HCT116 (cell line): Measurements from ENCODE around the gene AUTS2. TPM values are rescaled to one million over a fixed set of nuclear protein-coding genes. Genes with fewer than 3 reads are reported as not detected.

Experiments used
- ATAC-seq: fragments of 200-7000 bp; cut with Tn5 transposase; 2 replicates; pipeline ENCODE4 v1.9.1; 2020; ENCODE audit warnings: mild to moderate bottlenecking, moderate library complexity
- BruUV-seq: library from RNA; stranded (reverse); fragments of 400-500 nt; replicated peaks from 2 replicates; lab custom pipeline; 2021; lab: Mats Ljungman, UMichigan
- CTCF ChIA-PET: fragments of 300-600 bp; sonication (Branson Sonifier 250); formaldehyde crosslinking; loops from one replicate; lab custom pipeline; 2021; ENCODE audit warnings: antibody characterized with exemption; lab: Charles Lee
- POLR2A ChIA-PET: fragments of 300-600, 350-600 bp; sonication (Branson Sonifier 250); formaldehyde crosslinking; loops from one replicate; lab custom pipeline; 2021; ENCODE audit warnings: antibody characterized with exemption; lab: Charles Lee
- RAD21 ChIA-PET, 2 experiments: fragments of 300-600 bp; sonication (Branson Sonifier 250); formaldehyde crosslinking; loops; one replicate each; lab custom pipeline; 2023; ENCODE audit warnings: low total read pairs in 2 of 2; ENCODE audit not compliant: uncharacterized antibody in 2 of 2, unreplicated experiment in 2 of 2, low non-redundant PET in 1 of 2; lab: Charles Lee
- DNase-seq: peaks from one replicate; pipeline ENCODE4 v3.0.0-alpha.2; 2010; ENCODE audit warnings: low read depth, low spot score
- H2AFZ ChIP-seq: fragments of 200-600 bp; shearing (Covaris generic), sonication (generic); 2 replicates; pipeline ENCODE4 v1.6.1; 2017; ENCODE audit warnings: low read depth, mixed run types, mixed read lengths, antibody characterized with exemption, low read length; ENCODE audit not compliant: poor library complexity, severe bottlenecking
- H3K27ac ChIP-seq: 2 replicates; pipeline ENCODE4 v1.5.1; 2012; ENCODE audit warnings: low read depth, low read length
- H3K27me3 ChIP-seq: fragments of 200-600 bp; sonication (generic); 2 replicates; pipeline ENCODE4 v1.6.1; 2016; ENCODE audit warnings: mixed run types, low read length, mixed read lengths; ENCODE audit not compliant: insufficient read depth
- H3K36me3 ChIP-seq, 2 experiments: fragments of 200-500 bp in 1 of 2; fragments of 200-600 bp in 1 of 2; sonication (Bioruptor generic) in 1 of 2; sonication (generic) in 1 of 2; 2 replicates each; pipeline versions ENCODE4 v1.5.1 to v1.6.1; 2014 to 2016; ENCODE audit warnings: low read length in 2 of 2, inconsistent platforms in 1 of 2, mixed read lengths in 1 of 2, mixed run types in 1 of 2; ENCODE audit not compliant: insufficient read depth in 2 of 2, control insufficient read depth in 1 of 2
- H3K4me1 ChIP-seq, 2 experiments: fragments of 200-600 bp in 1 of 2; sonication (generic) in 1 of 2; 2 replicates each; pipeline versions ENCODE4 v1.5.1 to v1.6.1; 2012 to 2017; ENCODE audit warnings: low read length in 2 of 2, inconsistent platforms in 1 of 2, mild to moderate bottlenecking in 1 of 2, mixed read lengths in 1 of 2, mixed run types in 1 of 2, moderate library complexity in 1 of 2; ENCODE audit not compliant: insufficient read depth in 2 of 2, control insufficient read depth in 1 of 2
- H3K4me2 ChIP-seq: fragments of 200-600 bp; sonication (generic); 2 replicates; pipeline ENCODE4 v1.6.1; 2017; ENCODE audit warnings: mixed run types, low read length, mixed read lengths
- H3K4me3 ChIP-seq, 2 experiments: fragments of 200-600 bp in 1 of 2; sonication (generic) in 1 of 2; replicated peaks in 1 of 2; 2 replicates each; pipeline ENCODE4 v1.5.1; 2011 to 2016; ENCODE audit warnings: low read length in 2 of 2, control low read depth in 1 of 2, low read depth in 1 of 2, mild to moderate bottlenecking in 1 of 2, mixed read lengths in 1 of 2, mixed run types in 1 of 2
- H3K79me2 ChIP-seq: fragments of 200-600 bp; sonication (generic); 2 replicates; pipeline ENCODE4 v1.6.1; 2017; ENCODE audit warnings: mild to moderate bottlenecking, mixed run types, low read length, moderate library complexity, mixed read lengths; ENCODE audit not compliant: insufficient read depth
- H3K9ac ChIP-seq: fragments of 200-600 bp; sonication (generic); 2 replicates; pipeline ENCODE4 v1.6.1; 2016; ENCODE audit warnings: low read length, mixed read lengths
- H3K9me2 ChIP-seq: fragments of 200-600 bp; sonication (generic), shearing (Covaris generic); 2 replicates; pipeline ENCODE4 v1.6.1; 2017; ENCODE audit warnings: mixed run types, mild to moderate bottlenecking, moderate library complexity; ENCODE audit not compliant: insufficient read depth
- H3K9me3 ChIP-seq, 2 experiments: fragments of 200-500 bp in 1 of 2; fragments of 200-600 bp in 1 of 2; sonication (Bioruptor generic) in 1 of 2; sonication (generic) in 1 of 2; 2 replicates each; pipeline ENCODE4 v1.6.1; 2014 to 2017; ENCODE audit warnings: low read length in 2 of 2, mixed read lengths in 2 of 2, inconsistent platforms in 1 of 2, low read depth in 1 of 2, mild to moderate bottlenecking in 1 of 2, mixed run types in 1 of 2, moderate library complexity in 1 of 2; ENCODE audit not compliant: control insufficient read depth in 1 of 2, insufficient read depth in 1 of 2
- H4K20me1 ChIP-seq: fragments of 200-600 bp; sonication (generic), shearing (Covaris generic); 2 replicates; pipeline ENCODE4 v1.6.1; 2017; ENCODE audit warnings: mixed run types, mild to moderate bottlenecking, moderate library complexity; ENCODE audit not compliant: insufficient read depth
- CBX3 ChIP-seq: IDR thresholded peaks from 2 replicates; pipeline ENCODE4 v1.6.1; 2012; ENCODE audit warnings: low read depth
- CEBPB ChIP-seq: IDR thresholded peaks from 2 replicates; pipeline ENCODE4 v1.6.1; 2012; ENCODE audit warnings: low read depth
- FOSL1 ChIP-seq: IDR thresholded peaks from 2 replicates; pipeline ENCODE4 v1.6.1; 2012; ENCODE audit warnings: low read depth
- JUND ChIP-seq: IDR thresholded peaks from 2 replicates; pipeline ENCODE4 v1.6.1; 2012
- POLR2A ChIP-seq: IDR thresholded peaks from 2 replicates; pipeline ENCODE4 v1.7.0; 2011; ENCODE audit warnings: borderline replicate concordance; ENCODE audit not compliant: insufficient read depth, insufficient read length; ENCODE audit errors: extremely low read depth
- RAD21 ChIP-seq: IDR thresholded peaks from 2 replicates; pipeline ENCODE4 v1.6.1; 2012; ENCODE audit warnings: low read depth, mild to moderate bottlenecking
- REST ChIP-seq: IDR thresholded peaks from 2 replicates; pipeline ENCODE4 v1.6.1; 2012; ENCODE audit warnings: low read depth
- SIN3A ChIP-seq: IDR thresholded peaks from 2 replicates; pipeline ENCODE4 v1.6.1; 2012; ENCODE audit warnings: low read depth
- TCF7L2 ChIP-seq: IDR thresholded peaks from 2 replicates; pipeline ENCODE4 v1.7.0; 2011; ENCODE audit warnings: borderline replicate concordance, inconsistent platforms; ENCODE audit not compliant: insufficient read depth, insufficient read length; ENCODE audit errors: extremely low read depth
- ZNF274 ChIP-seq: fragments of 200-500 bp; sonication (Bioruptor generic); IDR thresholded peaks from 2 replicates; pipeline ENCODE4 v1.6.1; 2014; ENCODE audit warnings: mild to moderate bottlenecking, low read depth, low read length, inconsistent platforms
- intact Hi-C: fragments of 100-400 bp; cut with micrococcal nuclease; formaldehyde crosslinking; loops from 2 replicates; pipeline ENCODE4 v1.10.0; 2022
- total RNA-seq: library from RNA; stranded (reverse); gene quantifications from one replicate; pipeline ENCODE4 v1.2.1, GENCODE V29; 2021; ENCODE audit not compliant: unreplicated experiment

Gene AUTS2
- total RNA-seq, 1 experiment from 2014 or later = 0.93 TPM

DNA sequence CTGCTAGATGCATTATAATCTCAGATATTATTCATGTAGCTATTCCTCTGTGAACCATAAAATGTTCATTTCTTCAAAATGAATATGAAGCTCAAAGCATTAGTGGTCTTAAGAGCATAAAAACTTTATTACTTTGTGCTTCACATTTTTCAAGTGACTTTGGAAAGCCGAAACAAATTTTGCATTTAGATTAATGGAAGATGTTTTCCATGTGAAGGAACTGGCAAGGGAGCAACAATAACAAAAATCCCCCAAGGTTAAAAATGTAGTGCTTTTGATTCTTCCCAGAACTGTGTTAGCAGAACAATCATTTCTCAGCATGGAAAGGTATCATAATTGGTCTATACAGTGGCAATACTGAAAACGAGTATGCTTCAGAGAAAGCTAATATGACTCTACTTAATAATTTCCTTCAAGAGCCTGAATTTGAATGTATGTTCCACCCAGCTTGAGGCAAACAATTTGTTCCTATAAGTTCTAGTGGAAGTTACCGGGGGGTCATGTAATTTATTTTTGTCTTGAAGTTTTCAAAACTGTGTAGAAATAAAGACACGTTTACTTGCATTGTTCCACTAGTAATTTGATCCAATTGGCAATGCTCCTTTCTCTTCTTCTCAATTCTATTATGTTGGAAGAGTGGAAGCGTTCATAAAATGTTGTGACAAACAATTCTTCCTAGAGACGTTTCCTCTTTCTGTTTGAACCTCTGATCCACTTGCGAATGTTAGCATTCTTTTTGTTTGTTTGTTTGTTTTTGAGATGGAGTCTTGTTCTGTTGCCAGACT lies 665.4 kb downstream of the AUTS2 start:
- BruUV-seq = no TSS peak
- Histone ChIP-seq H4K20me1 (no peaks in the 10 kb centered on the region), H3K36me3 (no peaks in the 10 kb centered on the region), H3K4me1 (no peaks in the 10 kb centered on the region), H3K9me2 (no peaks in the 10 kb centered on the region), H3K79me2 (no peaks in the 10 kb centered on the region), H3K9me3 (peaks cover 4 to 9% of the 10 kb centered on the region in 2 experiments; a peak in 2 of 4 replicates), H3K27me3 (no peaks in the 10 kb centered on the region), H3K27ac (no peak overlapping the region), H3K9ac (no peak overlapping the region), H3K4me3 (no peak overlapping the region), H3K4me2 (no peak overlapping the region), H2AFZ (no peak overlapping the region)
- no peak for DNase-seq
- POLR2A ChIA-PET = no interaction called here
- CTCF ChIA-PET = no interaction called here
- no peak for TF ChIP-seq REST
- no peak for TF ChIP-seq POLR2A
- TF ChIP-seq JUND = no peak
- no peak for TF ChIP-seq TCF7L2
- TF ChIP-seq FOSL1 = no peak
- no peak for TF ChIP-seq RAD21
- TF ChIP-seq CBX3 = no peak
- TF ChIP-seq CEBPB = no peak
- no peak for TF ChIP-seq ZNF274
- TF ChIP-seq SIN3A = no peak
- ATAC-seq = no peak
- RAD21 ChIA-PET = no interaction called here
- intact Hi-C loops = no loop called here
